ENCODE measurements around the gene MACROD1. TPM values are rescaled to one million over a fixed set of nuclear protein-coding genes. Genes with fewer than 3 reads are reported as not detected.
A peak's percentile ranks its signal among the peaks of the same experiment; 100 is the strongest.

The MACROD1 gene
- total RNA-seq, 1 experiment from 2014 or later, result not detected

GRCh38 chr11:64059339-64060140 lies 106.4 kb downstream of the MACROD1 start:
- Histone ChIP-seq H3K27me3 (ENCODE audit: low read length) (no peaks in the 10 kb centered on the region), H2AFZ (ENCODE audit: low read length) (no peak overlapping the region), H3K27ac (ENCODE audit: low read length) (no peak overlapping the region), H3K79me2 (ENCODE audit: low read length) (no peaks in the 10 kb centered on the region), H3K36me3 (ENCODE audit: insufficient read depth, low read length) (no peaks in the 10 kb centered on the region), H3K9ac (ENCODE audit: low read length) (no peak overlapping the region), H3K4me2 (ENCODE audit: low read depth, low read length, poor library complexity, severe bottlenecking) (no peak overlapping the region), H3K4me3 (ENCODE audit: low read length) (no peak overlapping the region), H3K9me2 (replicated peaks; ENCODE audit: insufficient read depth, low read length) (no peaks in the 10 kb centered on the region), H3K9me3 (ENCODE audit: low read length) (no peaks in the 10 kb centered on the region), H4K20me1 (ENCODE audit: insufficient read depth, low read depth, low read length) (peaks cover 6% of the 10 kb centered on the region; the same call in 1 of the 2 replicates), H3K4me1 (ENCODE audit: low read length) (peaks cover 11% of the 10 kb centered on the region)
- DNase-seq, result no peak

DNA sequence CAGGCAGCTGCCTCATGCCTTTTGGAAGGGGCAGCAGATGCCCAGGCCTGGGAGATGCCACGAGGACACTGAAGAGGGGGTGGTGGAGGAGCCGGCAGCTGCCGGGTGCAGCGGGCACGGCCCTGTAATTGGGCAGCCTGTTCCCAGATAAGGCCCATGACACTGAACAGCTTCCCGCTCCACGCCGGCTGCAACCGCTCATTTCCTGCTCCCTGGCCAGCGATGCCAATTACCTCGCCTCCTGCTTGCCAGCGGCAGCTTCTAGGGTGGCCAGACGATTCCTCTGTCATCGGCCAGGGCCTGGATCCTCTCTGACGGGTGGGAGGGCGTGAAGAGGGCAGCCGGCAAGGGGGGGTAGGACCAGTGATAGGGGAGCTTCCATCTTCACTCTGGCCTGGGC lies 107.4 kb downstream of the MACROD1 start:
- H2AFZ ChIP-seq (ENCODE audit: low read length), result no peak overlapping the region
- H3K9me3 ChIP-seq (ENCODE audit: low read length), result no peaks in the 10 kb centered on the region
- no peak overlapping the region for H3K9ac ChIP-seq (ENCODE audit: low read length)
- H3K4me3 ChIP-seq (ENCODE audit: low read length), result no peak overlapping the region
- no peak for DNase-seq
- H3K9me2 ChIP-seq (replicated peaks; ENCODE audit: insufficient read depth, low read length), result no peaks in the 10 kb centered on the region
- no peak overlapping the region for H3K4me2 ChIP-seq (ENCODE audit: low read depth, low read length, poor library complexity, severe bottlenecking)
- H3K36me3 ChIP-seq (ENCODE audit: insufficient read depth, low read length), result no peaks in the 10 kb centered on the region
- no peaks in the 10 kb centered on the region for H3K27me3 ChIP-seq (ENCODE audit: low read length)
- H3K27ac ChIP-seq (ENCODE audit: low read length), result no peak overlapping the region
- H3K79me2 ChIP-seq (ENCODE audit: low read length), result no peaks in the 10 kb centered on the region
- H3K4me1 ChIP-seq (ENCODE audit: low read length), result peaks cover 11% of the 10 kb centered on the region
- H4K20me1 ChIP-seq (ENCODE audit: insufficient read depth, low read depth, low read length), result peaks cover 6% of the 10 kb centered on the region; the same call in 1 of the 2 replicates

DNA sequence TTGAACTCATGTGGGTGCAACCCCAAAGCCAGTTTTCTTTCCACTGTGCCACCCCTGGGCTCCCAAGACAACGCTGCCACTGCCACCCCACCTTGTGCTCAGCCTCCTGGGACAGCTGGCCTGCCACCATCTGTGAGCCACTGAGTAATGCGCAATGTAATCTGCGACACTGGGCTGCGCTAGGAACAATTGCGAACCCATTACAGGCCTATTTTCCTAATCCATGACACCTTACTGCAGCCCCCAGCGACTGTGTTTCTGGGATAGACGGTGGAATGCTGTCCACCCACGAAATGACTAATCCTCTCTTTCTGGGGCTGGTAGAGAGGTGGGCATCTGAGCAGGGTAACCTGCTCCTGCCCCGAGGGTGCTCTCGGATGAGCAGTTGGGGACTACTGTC lies 108.0 kb downstream of the MACROD1 start:
- Histone ChIP-seq H3K9me3 (ENCODE audit: low read length) (no peaks in the 10 kb centered on the region), H3K9ac (ENCODE audit: low read length) (no peak overlapping the region), H3K4me3 (ENCODE audit: low read length) (no peak overlapping the region), H3K27ac (ENCODE audit: low read length) (no peak overlapping the region), H4K20me1 (ENCODE audit: insufficient read depth, low read depth, low read length) (peaks cover 6% of the 10 kb centered on the region; the same call in 1 of the 2 replicates), H3K79me2 (ENCODE audit: low read length) (no peaks in the 10 kb centered on the region), H3K27me3 (ENCODE audit: low read length) (no peaks in the 10 kb centered on the region), H3K9me2 (replicated peaks; ENCODE audit: insufficient read depth, low read length) (no peaks in the 10 kb centered on the region), H3K4me1 (ENCODE audit: low read length) (peaks cover 11% of the 10 kb centered on the region), H3K36me3 (ENCODE audit: insufficient read depth, low read length) (no peaks in the 10 kb centered on the region), H2AFZ (ENCODE audit: low read length) (no peak overlapping the region), H3K4me2 (ENCODE audit: low read depth, low read length, poor library complexity, severe bottlenecking) (no peak overlapping the region)
- DNase-seq, result no peak

DNA sequence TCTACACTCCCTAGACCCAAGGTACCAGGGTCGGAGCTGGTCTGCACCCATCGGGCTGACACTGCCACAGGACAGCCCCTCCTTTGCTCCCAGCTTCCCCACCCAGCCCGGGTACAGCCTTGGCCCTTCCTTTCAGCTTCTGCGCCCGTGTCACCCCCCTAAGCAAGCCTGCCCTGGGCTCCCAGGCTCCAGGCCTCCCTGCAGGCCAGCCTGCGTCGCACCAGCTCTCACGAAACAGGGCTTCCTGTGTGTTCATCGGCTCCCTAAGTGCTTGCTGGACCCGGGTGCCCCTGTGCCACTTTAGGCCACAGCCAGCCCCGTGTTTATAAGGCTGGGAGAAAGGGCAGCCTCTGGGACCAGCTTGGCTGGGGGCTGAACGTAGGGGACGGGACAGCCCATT lies 109.1 kb downstream of the MACROD1 start:
- H3K9me3 ChIP-seq (ENCODE audit: low read length), result no peaks in the 10 kb centered on the region
- H4K20me1 ChIP-seq (ENCODE audit: insufficient read depth, low read depth, low read length), result peaks cover 6% of the 10 kb centered on the region; the same call in 1 of the 2 replicates
- no peaks in the 10 kb centered on the region for H3K9me2 ChIP-seq (replicated peaks; ENCODE audit: insufficient read depth, low read length)
- H3K4me3 ChIP-seq (ENCODE audit: low read length), result no peak overlapping the region
- H3K4me2 ChIP-seq (ENCODE audit: low read depth, low read length, poor library complexity, severe bottlenecking), result no peak overlapping the region
- no peak for DNase-seq
- H3K9ac ChIP-seq (ENCODE audit: low read length), result no peak overlapping the region
- no peak overlapping the region for H2AFZ ChIP-seq (ENCODE audit: low read length)
- H3K27me3 ChIP-seq (ENCODE audit: low read length), result no peaks in the 10 kb centered on the region
- H3K4me1 ChIP-seq (ENCODE audit: low read length), result peaks cover 11% of the 10 kb centered on the region
- H3K36me3 ChIP-seq (ENCODE audit: insufficient read depth, low read length), result no peaks in the 10 kb centered on the region
- H3K27ac ChIP-seq (ENCODE audit: low read length), result no peak overlapping the region
- H3K79me2 ChIP-seq (ENCODE audit: low read length), result no peaks in the 10 kb centered on the region

- Histone ChIP-seq H3K9ac (ENCODE audit: low read length) (no peak overlapping the region), H3K4me2 (ENCODE audit: low read depth, low read length, poor library complexity, severe bottlenecking) (no peak overlapping the region), H3K9me3 (ENCODE audit: low read length) (no peaks in the 10 kb centered on the region), H4K20me1 (ENCODE audit: insufficient read depth, low read depth, low read length) (peaks cover 6% of the 10 kb centered on the region; the same call in 1 of the 2 replicates), H3K4me1 (ENCODE audit: low read length) (peaks cover 10% of the 10 kb centered on the region), H3K36me3 (ENCODE audit: insufficient read depth, low read length) (no peaks in the 10 kb centered on the region), H3K27ac (ENCODE audit: low read length) (no peak overlapping the region), H3K4me3 (ENCODE audit: low read length) (no peak overlapping the region), H3K27me3 (ENCODE audit: low read length) (no peaks in the 10 kb centered on the region), H2AFZ (ENCODE audit: low read length) (no peak overlapping the region), H3K79me2 (ENCODE audit: low read length) (no peaks in the 10 kb centered on the region), H3K9me2 (replicated peaks; ENCODE audit: insufficient read depth, low read length) (no peaks in the 10 kb centered on the region)
- DNase-seq, result no peak
Measured at GRCh38 chr11:64056213-64056785, 109.6 kb downstream of the MACROD1 start.

DNA sequence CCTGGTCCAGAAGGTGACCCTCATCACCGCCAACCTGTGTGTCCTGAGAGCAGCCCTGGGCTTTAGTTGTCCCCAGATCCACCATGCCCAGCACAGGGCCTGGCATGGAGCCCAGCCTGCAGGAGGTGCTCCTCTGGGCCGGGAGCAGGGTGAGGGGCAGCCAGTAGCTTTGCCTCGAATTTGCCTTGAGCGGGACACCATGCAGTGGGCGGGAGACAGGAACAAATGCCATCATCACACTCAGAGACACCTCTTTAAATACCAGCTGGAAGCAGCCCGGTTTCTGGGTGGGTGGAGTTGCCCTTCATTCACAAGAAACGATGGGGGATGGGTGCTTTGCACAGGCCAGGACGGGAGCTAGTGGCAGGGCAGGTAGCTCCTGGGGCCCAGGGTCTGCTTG lies 110.8 kb downstream of the MACROD1 start:
- Histone ChIP-seq H3K4me2 (ENCODE audit: low read depth, low read length, poor library complexity, severe bottlenecking) (no peak overlapping the region), H3K36me3 (ENCODE audit: insufficient read depth, low read length) (no peaks in the 10 kb centered on the region), H3K9me2 (replicated peaks; ENCODE audit: insufficient read depth, low read length) (no peaks in the 10 kb centered on the region), H3K9ac (ENCODE audit: low read length) (no peak overlapping the region), H4K20me1 (ENCODE audit: insufficient read depth, low read depth, low read length) (peaks cover 1% of the 10 kb centered on the region; the same call in 1 of the 2 replicates), H3K79me2 (ENCODE audit: low read length) (no peaks in the 10 kb centered on the region), H3K27ac (ENCODE audit: low read length) (no peak overlapping the region), H3K9me3 (ENCODE audit: low read length) (no peaks in the 10 kb centered on the region), H2AFZ (ENCODE audit: low read length) (no peak overlapping the region), H3K27me3 (ENCODE audit: low read length) (no peaks in the 10 kb centered on the region), H3K4me1 (ENCODE audit: low read length) (no peaks in the 10 kb centered on the region; the same call in 1 of the 2 replicates), H3K4me3 (ENCODE audit: low read length) (no peak overlapping the region)
- DNase-seq, result peak; percentile 46

DNA sequence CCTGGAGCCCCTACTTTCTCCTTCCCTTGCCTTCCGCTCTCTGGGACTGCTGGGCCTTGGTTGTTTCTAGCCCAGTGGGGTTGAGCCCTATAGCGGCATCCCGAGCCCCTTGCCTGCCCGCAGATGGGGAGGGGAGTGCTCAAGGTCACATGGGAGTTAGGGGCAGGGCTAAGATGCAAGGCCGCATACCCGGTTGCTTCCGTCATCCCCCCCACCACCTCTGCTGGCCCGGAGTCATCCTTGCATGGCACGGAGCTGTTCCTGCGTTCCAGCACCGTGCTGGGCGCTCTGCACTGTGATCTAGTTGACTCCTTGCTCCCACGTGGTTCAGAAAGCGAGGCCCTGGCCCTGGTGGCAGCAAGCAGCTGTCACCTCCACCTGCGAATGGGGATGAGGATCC lies 112.2 kb downstream of the MACROD1 start:
- no peaks in the 10 kb centered on the region for H3K36me3 ChIP-seq (ENCODE audit: insufficient read depth, low read length)

DNA sequence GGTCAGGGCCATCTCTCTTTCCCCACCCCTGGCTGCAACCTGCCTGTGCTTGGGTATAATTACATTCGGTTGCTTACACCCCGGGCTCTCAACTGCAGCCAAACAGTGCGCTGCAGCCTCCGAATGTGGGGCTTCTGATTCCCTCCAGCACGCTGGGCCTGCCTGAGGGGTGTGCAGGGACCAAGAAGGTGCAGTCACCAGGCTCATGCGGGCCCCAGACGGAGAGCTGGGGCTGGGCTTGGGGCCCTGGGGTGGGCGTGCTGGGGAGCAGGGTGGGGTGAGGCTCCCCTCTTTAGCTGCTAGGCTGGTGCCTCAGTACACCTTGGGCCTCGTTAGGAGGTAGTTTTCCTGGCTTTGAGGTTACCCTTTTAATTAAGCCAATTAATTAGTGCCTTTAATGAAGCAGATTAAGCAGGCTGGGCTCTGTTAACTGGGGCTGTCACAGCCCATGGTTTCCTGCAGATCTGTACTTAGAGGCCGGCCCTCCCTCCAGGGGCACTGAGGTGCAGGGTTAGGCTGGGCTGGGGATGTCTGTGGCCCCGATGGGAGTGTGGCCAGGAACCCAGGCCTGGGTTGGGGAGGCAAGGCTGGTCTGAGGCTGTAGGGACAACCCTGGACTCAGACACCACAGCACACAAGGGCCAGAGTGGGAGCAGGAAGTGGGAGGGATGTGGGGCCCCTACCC lies 112.8 kb downstream of the MACROD1 start:
- Histone ChIP-seq H3K4me1 (ENCODE audit: low read length) (no peaks in the 10 kb centered on the region), H4K20me1 (ENCODE audit: insufficient read depth, low read depth, low read length) (no peaks in the 10 kb centered on the region), H3K27me3 (ENCODE audit: low read length) (no peaks in the 10 kb centered on the region), H2AFZ (ENCODE audit: low read length) (no peak overlapping the region), H3K36me3 (ENCODE audit: insufficient read depth, low read length) (no peaks in the 10 kb centered on the region), H3K27ac (ENCODE audit: low read length) (no peak overlapping the region), H3K9me2 (replicated peaks; ENCODE audit: insufficient read depth, low read length) (no peaks in the 10 kb centered on the region), H3K9me3 (ENCODE audit: low read length) (no peaks in the 10 kb centered on the region), H3K4me3 (ENCODE audit: low read length) (no peak overlapping the region), H3K9ac (ENCODE audit: low read length) (no peak overlapping the region), H3K79me2 (ENCODE audit: low read length) (no peaks in the 10 kb centered on the region), H3K4me2 (ENCODE audit: low read depth, low read length, poor library complexity, severe bottlenecking) (no peak overlapping the region)
- no peak for DNase-seq

More for the DNA sequence above, 112.2 kb downstream of the MACROD1 start:
- Histone ChIP-seq H3K4me3 (ENCODE audit: low read length) (no peak overlapping the region), H3K79me2 (ENCODE audit: low read length) (no peaks in the 10 kb centered on the region), H3K9ac (ENCODE audit: low read length) (no peak overlapping the region), H3K4me1 (ENCODE audit: low read length) (no peaks in the 10 kb centered on the region), H4K20me1 (ENCODE audit: insufficient read depth, low read depth, low read length) (no peaks in the 10 kb centered on the region), H2AFZ (ENCODE audit: low read length) (no peak overlapping the region), H3K9me3 (ENCODE audit: low read length) (no peaks in the 10 kb centered on the region), H3K27ac (ENCODE audit: low read length) (no peak overlapping the region), H3K4me2 (ENCODE audit: low read depth, low read length, poor library complexity, severe bottlenecking) (no peak overlapping the region), H3K9me2 (replicated peaks; ENCODE audit: insufficient read depth, low read length) (no peaks in the 10 kb centered on the region), H3K27me3 (ENCODE audit: low read length) (no peaks in the 10 kb centered on the region)
- DNase-seq, result no peak

Data from Karpas-422 (cell line).